Thyroid gland (tissue), 4 donors: ENCODE measurements around the gene NR3C1.

Source experiments
- POLR2A ChIP-seq, 2 donors: fragments of 450-650 bp; IDR thresholded peaks; one replicate each; pipeline ENCODE4 v1.6.1; 2017; ENCODE audit warnings: antibody characterized with exemption in 2 of 2, mild to moderate bottlenecking in 2 of 2, moderate library complexity in 1 of 2
- TF ChIP-seq, protein P1 (sequence below), 6 experiments: fragments of 200-600 bp in 3 of 6; fragments of 450-650 bp in 3 of 6; sonication (generic) in 3 of 6; IDR thresholded peaks; one replicate each; pipeline ENCODE4 v1.5.1; 2016 to 2019; ENCODE audit warnings: antibody characterized with exemption in 6 of 6, mild to moderate bottlenecking in 2 of 6, inconsistent platforms in 1 of 6, moderate library complexity in 1 of 6

DNA sequence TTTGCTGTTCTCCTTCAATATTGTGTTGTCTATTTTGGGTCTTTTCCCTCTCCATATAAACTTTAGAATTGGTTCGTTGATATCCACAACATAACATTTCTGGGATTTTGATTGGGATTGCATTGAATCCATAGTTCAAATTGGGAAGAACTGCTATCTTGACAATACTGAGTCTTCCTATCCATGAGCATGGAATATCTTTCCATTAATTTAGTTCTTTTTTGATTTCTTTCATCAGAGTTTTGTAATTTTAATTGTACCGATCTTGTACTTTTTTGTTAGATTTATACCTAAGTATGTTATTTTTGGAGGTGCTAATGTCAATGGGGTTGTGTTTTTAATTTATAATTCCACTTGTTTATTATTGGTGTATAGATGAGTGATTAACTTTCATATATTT is 135.1 kb downstream of the NR3C1 start:
- TF ChIP-seq, protein P1, sequence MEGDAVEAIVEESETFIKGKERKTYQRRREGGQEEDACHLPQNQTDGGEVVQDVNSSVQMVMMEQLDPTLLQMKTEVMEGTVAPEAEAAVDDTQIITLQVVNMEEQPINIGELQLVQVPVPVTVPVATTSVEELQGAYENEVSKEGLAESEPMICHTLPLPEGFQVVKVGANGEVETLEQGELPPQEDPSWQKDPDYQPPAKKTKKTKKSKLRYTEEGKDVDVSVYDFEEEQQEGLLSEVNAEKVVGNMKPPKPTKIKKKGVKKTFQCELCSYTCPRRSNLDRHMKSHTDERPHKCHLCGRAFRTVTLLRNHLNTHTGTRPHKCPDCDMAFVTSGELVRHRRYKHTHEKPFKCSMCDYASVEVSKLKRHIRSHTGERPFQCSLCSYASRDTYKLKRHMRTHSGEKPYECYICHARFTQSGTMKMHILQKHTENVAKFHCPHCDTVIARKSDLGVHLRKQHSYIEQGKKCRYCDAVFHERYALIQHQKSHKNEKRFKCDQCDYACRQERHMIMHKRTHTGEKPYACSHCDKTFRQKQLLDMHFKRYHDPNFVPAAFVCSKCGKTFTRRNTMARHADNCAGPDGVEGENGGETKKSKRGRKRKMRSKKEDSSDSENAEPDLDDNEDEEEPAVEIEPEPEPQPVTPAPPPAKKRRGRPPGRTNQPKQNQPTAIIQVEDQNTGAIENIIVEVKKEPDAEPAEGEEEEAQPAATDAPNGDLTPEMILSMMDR (IDR thresholded peaks at IDR 0.05), result no peak
- TF ChIP-seq POLR2A (IDR thresholded peaks at IDR 0.05), result no peak
